HG03139 (cell line): Measurements from ENCODE around the gene LTK.
"Not testable (repeated sequence)": the region's sequence is repeated elsewhere in the genome, so short reads cannot be mapped to it uniquely, and the experiment has no call there.

Experiments used
- ATAC-seq: cut with Tn5 transposase; IDR thresholded peaks from one replicate; pipeline ENCODE4 v1.9.1; 2021; ENCODE audit not compliant: unreplicated experiment

LTK gene

GRCh38 chr15:41480396-41481140 is 33.1 kb downstream of the LTK start:
- no peak for ATAC-seq

- ATAC-seq, result no peak
Observed at GRCh38 chr15:41476416-41477048, 37.1 kb downstream of the LTK start.

- ATAC-seq, result no peak
Observed at GRCh38 chr15:41474941-41475340, 38.7 kb downstream of the LTK start.

- no peak for ATAC-seq
Observed at GRCh38 chr15:41474436-41474835, 39.2 kb downstream of the LTK start.

- ATAC-seq, result no peak
Observed at GRCh38 chr15:41473418-41473817, 40.2 kb downstream of the LTK start.

- ATAC-seq, result not testable (repeated sequence)
Observed at GRCh38 chr15:41469644-41470043, 44.0 kb downstream of the LTK start.

GRCh38 chr15:41466711-41467110 is 46.9 kb downstream of the LTK start:
- ATAC-seq, result no peak

- ATAC-seq, result no peak
Observed at GRCh38 chr15:41465822-41466421, 47.7 kb downstream of the LTK start.

GRCh38 chr15:41464889-41465580 is 48.6 kb downstream of the LTK start:
- ATAC-seq, result no peak

GRCh38 chr15:41462084-41462795 is 51.4 kb downstream of the LTK start:
- no peak for ATAC-seq
